Progenitor cell of endocrine pancreas (in vitro differentiated cells): ENCODE data around the gene CCR7. TPM values are rescaled to one million over a fixed set of nuclear protein-coding genes. Genes with fewer than 3 reads are reported as not detected.
"Not testable (repeated sequence)": the region's sequence is repeated elsewhere in the genome, so short reads cannot be mapped to it uniquely, and the experiment has no call there.

Experiments
- DNase-seq: peaks from one replicate; pipeline ENCODE4 v3.0.0; 2021; ENCODE audit warnings: low spot score; ENCODE audit not compliant: unreplicated experiment
- H3K27ac Mint-ChIP-seq: 2 replicates; pipeline ENCODE4 v1.8.0; 2021; ENCODE audit warnings: mild to moderate bottlenecking, moderate library complexity, mixed read lengths
- H3K27me3 Mint-ChIP-seq: 2 replicates; pipeline ENCODE4 v1.8.0; 2021; ENCODE audit warnings: mixed read lengths
- H3K36me3 Mint-ChIP-seq: 2 replicates; pipeline ENCODE4 v1.8.0; 2022; ENCODE audit warnings: mixed read lengths; ENCODE audit not compliant: insufficient read depth
- H3K4me1 Mint-ChIP-seq: 2 replicates; pipeline ENCODE4 v1.8.0; 2021; ENCODE audit warnings: low read depth, mixed read lengths
- H3K4me3 Mint-ChIP-seq: 2 replicates; pipeline ENCODE4 v1.8.0; 2021; ENCODE audit warnings: low read depth, mild to moderate bottlenecking, moderate library complexity, mixed read lengths
- H3K9me3 Mint-ChIP-seq: 2 replicates; pipeline ENCODE4 v1.8.0; 2021; ENCODE audit warnings: low read depth, mixed read lengths
- total RNA-seq: library from RNA; stranded (reverse); gene quantifications from 2 replicates; pipeline ENCODE4 v1.2.1, GENCODE V29; 2021
- TF ChIP-seq, protein P1 (sequence below): fragments of 200-600 bp; sonication (generic); IDR thresholded peaks from one replicate; pipeline ENCODE4 v1.5.0; 2021; ENCODE audit warnings: antibody characterized with exemption, mild to moderate bottlenecking; ENCODE audit not compliant: unreplicated experiment

The CCR7 gene
- total RNA-seq, 1 donor from 2014 or later, result not detected

- TF ChIP-seq, protein P1, sequence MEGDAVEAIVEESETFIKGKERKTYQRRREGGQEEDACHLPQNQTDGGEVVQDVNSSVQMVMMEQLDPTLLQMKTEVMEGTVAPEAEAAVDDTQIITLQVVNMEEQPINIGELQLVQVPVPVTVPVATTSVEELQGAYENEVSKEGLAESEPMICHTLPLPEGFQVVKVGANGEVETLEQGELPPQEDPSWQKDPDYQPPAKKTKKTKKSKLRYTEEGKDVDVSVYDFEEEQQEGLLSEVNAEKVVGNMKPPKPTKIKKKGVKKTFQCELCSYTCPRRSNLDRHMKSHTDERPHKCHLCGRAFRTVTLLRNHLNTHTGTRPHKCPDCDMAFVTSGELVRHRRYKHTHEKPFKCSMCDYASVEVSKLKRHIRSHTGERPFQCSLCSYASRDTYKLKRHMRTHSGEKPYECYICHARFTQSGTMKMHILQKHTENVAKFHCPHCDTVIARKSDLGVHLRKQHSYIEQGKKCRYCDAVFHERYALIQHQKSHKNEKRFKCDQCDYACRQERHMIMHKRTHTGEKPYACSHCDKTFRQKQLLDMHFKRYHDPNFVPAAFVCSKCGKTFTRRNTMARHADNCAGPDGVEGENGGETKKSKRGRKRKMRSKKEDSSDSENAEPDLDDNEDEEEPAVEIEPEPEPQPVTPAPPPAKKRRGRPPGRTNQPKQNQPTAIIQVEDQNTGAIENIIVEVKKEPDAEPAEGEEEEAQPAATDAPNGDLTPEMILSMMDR, result no peak
- DNase-seq, result no peak
- H3K4me1 Mint-ChIP-seq, result no peaks in the 10 kb centered on the region
- no peaks in the 10 kb centered on the region for H3K27me3 Mint-ChIP-seq
- no peak overlapping the region for H3K4me3 Mint-ChIP-seq
- no peak overlapping the region for H3K27ac Mint-ChIP-seq
- H3K36me3 Mint-ChIP-seq, result no peaks in the 10 kb centered on the region
- H3K9me3 Mint-ChIP-seq, result peaks cover 15% of the 10 kb centered on the region
Measured at GRCh38 chr17:40579471-40579870, 14.2 kb upstream of the CCR7 start.

- no peaks in the 10 kb centered on the region for H3K36me3 Mint-ChIP-seq
- no peaks in the 10 kb centered on the region for H3K4me1 Mint-ChIP-seq
- DNase-seq, result no peak
- TF ChIP-seq, protein P1, result no peak
- no peaks in the 10 kb centered on the region for H3K27me3 Mint-ChIP-seq
- no peak overlapping the region for H3K4me3 Mint-ChIP-seq
- H3K9me3 Mint-ChIP-seq, result peaks cover 10% of the 10 kb centered on the region
- H3K27ac Mint-ChIP-seq, result no peak overlapping the region
Measured at GRCh38 chr17:40577611-40578065, 12.4 kb upstream of the CCR7 start.

- TF ChIP-seq, protein P1, result no peak
- peaks cover 16% of the 10 kb centered on the region for H3K9me3 Mint-ChIP-seq
- no peaks in the 10 kb centered on the region for H3K4me1 Mint-ChIP-seq
- no peak overlapping the region for H3K27ac Mint-ChIP-seq
- H3K27me3 Mint-ChIP-seq, result peaks cover 9% of the 10 kb centered on the region
- DNase-seq, result no peak
- no peak overlapping the region for H3K4me3 Mint-ChIP-seq
- H3K36me3 Mint-ChIP-seq, result no peaks in the 10 kb centered on the region
Measured at GRCh38 chr17:40576113-40576740, 11.0 kb upstream of the CCR7 start.

GRCh38 chr17:40574292-40574691 is 9.0 kb upstream of the CCR7 start:
- Mint-ChIP-seq H3K4me3 (no peak overlapping the region), H3K27me3 (peaks cover 19% of the 10 kb centered on the region), H3K4me1 (no peaks in the 10 kb centered on the region), H3K27ac (no peak overlapping the region), H3K9me3 (peaks cover 18% of the 10 kb centered on the region), H3K36me3 (no peaks in the 10 kb centered on the region)
- no peak for DNase-seq
- TF ChIP-seq, protein P1, result no peak

DNA sequence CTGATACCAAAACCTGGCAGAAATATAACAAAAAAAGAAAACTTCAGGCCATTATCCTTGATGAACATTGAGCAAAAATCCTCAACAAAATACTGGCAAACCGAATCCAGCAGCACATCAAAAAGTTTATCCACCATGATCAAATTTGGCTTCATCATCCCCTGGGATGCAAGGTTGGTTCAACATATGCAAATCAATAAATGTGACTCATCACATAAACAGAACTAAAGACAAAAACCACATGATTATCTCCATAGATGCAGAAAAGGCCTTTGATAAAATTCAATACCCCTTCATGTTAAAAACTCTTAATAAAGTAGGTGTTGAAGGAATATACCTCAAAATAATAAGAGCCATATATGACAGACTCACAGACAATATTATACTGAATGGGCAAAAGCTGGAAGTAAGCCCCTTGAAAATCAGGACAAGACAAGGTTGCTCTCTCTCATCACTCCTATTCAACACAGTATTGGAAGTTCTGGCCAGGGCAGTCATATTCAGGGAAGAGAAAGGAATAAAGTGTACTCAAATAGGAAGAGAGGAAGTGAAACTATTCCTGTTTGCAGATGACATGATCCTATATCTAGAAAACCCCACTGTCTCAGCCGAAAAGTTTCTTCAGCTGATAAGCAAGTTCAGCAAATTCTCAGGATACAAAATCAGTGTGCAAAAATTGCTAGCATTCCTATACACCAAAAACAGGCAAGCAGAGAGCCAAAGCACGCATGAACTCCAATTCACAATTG is 7.1 kb upstream of the CCR7 start:
- not testable (repeated sequence) for H3K36me3 Mint-ChIP-seq, H3K4me1 Mint-ChIP-seq, H3K4me3 Mint-ChIP-seq, H3K27ac Mint-ChIP-seq, DNase-seq
- Mint-ChIP-seq H3K9me3 (peaks cover 21% of the 10 kb centered on the region), H3K27me3 (peaks cover 19% of the 10 kb centered on the region)
